Karpas-422 (cell line): ENCODE data around the gene IL31RA. TPM values are rescaled to one million over a fixed set of nuclear protein-coding genes. Genes with fewer than 3 reads are reported as not detected.

Source experiments
- DNase-seq: peaks from one replicate; pipeline ENCODE4 v3.0.0-alpha.2; 2015
- H2AFZ ChIP-seq: fragments of 200-600 bp; sonication (generic); 2 replicates; pipeline ENCODE4 v1.6.1; 2014; ENCODE audit warnings: antibody characterized with exemption, low read length, mixed read lengths
- H3K27ac ChIP-seq: fragments of 200-600 bp; sonication (generic); 2 replicates; pipeline ENCODE4 v1.5.1; 2014; ENCODE audit warnings: mild to moderate bottlenecking, low read length, moderate library complexity
- H3K27me3 ChIP-seq: fragments of 200-600 bp; sonication (generic); 2 replicates; pipeline ENCODE4 v1.6.1; 2014; ENCODE audit warnings: low read length, mixed read lengths
- H3K36me3 ChIP-seq: fragments of 200-600 bp; sonication (generic); 2 replicates; pipeline ENCODE4 v1.6.1; 2014; ENCODE audit warnings: low read length, mixed read lengths; ENCODE audit not compliant: insufficient read depth
- H3K4me1 ChIP-seq: fragments of 200-600 bp; sonication (generic); 2 replicates; pipeline ENCODE4 v1.6.1; 2014; ENCODE audit warnings: mild to moderate bottlenecking, low read length, mixed read lengths
- H3K4me2 ChIP-seq: fragments of 200-600 bp; sonication (generic); 2 replicates; pipeline ENCODE4 v1.6.1; 2014; ENCODE audit warnings: low read length, low read depth, mild to moderate bottlenecking; ENCODE audit not compliant: poor library complexity, severe bottlenecking
- H3K4me3 ChIP-seq: fragments of 200-600 bp; sonication (generic); 2 replicates; pipeline ENCODE4 v1.5.1; 2014; ENCODE audit warnings: mild to moderate bottlenecking, antibody characterized with exemption, low read length, mixed read lengths
- H3K79me2 ChIP-seq: fragments of 200-600 bp; sonication (generic); 2 replicates; pipeline ENCODE4 v1.6.1; 2014; ENCODE audit warnings: mild to moderate bottlenecking, low read length, mixed read lengths
- H3K9ac ChIP-seq: fragments of 200-600 bp; sonication (generic); 2 replicates; pipeline ENCODE4 v1.6.0; 2014; ENCODE audit warnings: low read length
- H3K9me2 ChIP-seq: fragments of 200-600 bp; sonication (generic), shearing (Covaris generic); replicated peaks from 2 replicates; pipeline ENCODE4 v1.6.0; 2014; ENCODE audit warnings: mild to moderate bottlenecking, low read length, moderate library complexity; ENCODE audit not compliant: insufficient read depth
- H3K9me3 ChIP-seq: fragments of 300-700, 200-600 bp; sonication (generic); 2 replicates; pipeline ENCODE4 v1.6.1; 2014; ENCODE audit warnings: low read length, mixed read lengths
- H4K20me1 ChIP-seq: fragments of 200-600 bp; sonication (generic); 2 replicates; pipeline ENCODE4 v1.6.1; 2014; ENCODE audit warnings: mild to moderate bottlenecking, antibody characterized with exemption, low read length, low read depth; ENCODE audit not compliant: insufficient read depth
- total RNA-seq: library from RNA; depleted of rRNA; stranded (reverse); fragments of >200 nt; shearing (Covaris generic); gene quantifications from 2 replicates; pipeline ENCODE4 v1.2.3, GENCODE V29; 2014; ENCODE audit warnings: low replicate concordance

IL31RA gene
- total RNA-seq, 1 experiment from 2014 or later: not detected

DNA sequence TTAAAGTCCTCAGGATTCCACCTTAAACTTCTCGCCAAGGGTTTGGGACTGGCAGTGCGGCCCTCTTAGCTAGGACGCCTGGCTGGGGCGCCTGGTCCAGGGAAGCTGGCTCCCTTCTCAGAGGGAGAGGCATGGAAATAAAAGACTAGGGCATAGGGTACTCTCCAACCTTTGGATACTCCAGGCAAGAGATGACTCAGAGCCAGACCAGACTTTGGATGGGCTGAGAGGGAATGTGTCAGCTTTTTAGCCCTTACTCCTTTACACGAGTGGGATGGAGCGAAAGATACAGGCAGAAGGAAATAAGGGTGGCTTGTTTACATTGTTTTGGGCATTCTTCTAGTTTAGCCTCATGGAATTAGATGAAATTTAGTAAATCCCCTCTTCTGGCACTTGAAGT is 48.2 kb downstream of the IL31RA start:
- no peaks in the 10 kb centered on the region for H3K27me3 ChIP-seq
- no peak overlapping the region for H2AFZ ChIP-seq
- no peak overlapping the region for H3K27ac ChIP-seq
- no peak overlapping the region for H3K4me3 ChIP-seq
- no peaks in the 10 kb centered on the region for H3K36me3 ChIP-seq
- no peaks in the 10 kb centered on the region for H3K9me2 ChIP-seq
- H3K79me2 ChIP-seq: no peaks in the 10 kb centered on the region
- H3K9ac ChIP-seq: no peak overlapping the region
- no peaks in the 10 kb centered on the region for H3K4me1 ChIP-seq
- DNase-seq: no peak
- H3K4me2 ChIP-seq: no peak overlapping the region
- no peaks in the 10 kb centered on the region for H3K9me3 ChIP-seq
- H4K20me1 ChIP-seq: no peaks in the 10 kb centered on the region

DNA sequence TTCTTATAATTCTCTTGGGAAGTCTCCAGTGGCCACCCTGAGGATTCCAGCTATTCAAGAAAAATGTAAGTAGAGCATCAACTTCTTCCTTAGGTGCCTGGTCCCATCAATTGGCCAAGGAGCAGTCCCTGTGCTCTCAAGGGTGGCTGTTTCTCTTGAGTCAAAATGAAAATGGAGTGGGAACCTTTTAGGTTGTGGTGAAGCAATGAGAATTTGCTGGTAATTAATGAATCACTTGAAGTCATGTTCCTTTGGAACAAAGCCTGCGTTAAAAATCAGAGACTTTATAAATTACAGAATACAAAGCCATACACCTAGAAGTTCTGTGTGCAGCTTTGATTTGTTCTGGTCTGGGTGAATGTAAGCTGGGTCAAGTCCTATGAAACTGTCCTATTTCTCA is 48.9 kb downstream of the IL31RA start:
- no peaks in the 10 kb centered on the region for H3K36me3 ChIP-seq
- H3K9ac ChIP-seq: no peak overlapping the region
- H3K4me2 ChIP-seq: no peak overlapping the region
- no peak overlapping the region for H3K27ac ChIP-seq
- no peak for DNase-seq
- H4K20me1 ChIP-seq: no peaks in the 10 kb centered on the region
- H3K27me3 ChIP-seq: no peaks in the 10 kb centered on the region
- H3K9me2 ChIP-seq: no peaks in the 10 kb centered on the region
- H2AFZ ChIP-seq: no peak overlapping the region
- H3K4me1 ChIP-seq: no peaks in the 10 kb centered on the region
- no peaks in the 10 kb centered on the region for H3K79me2 ChIP-seq
- no peak overlapping the region for H3K4me3 ChIP-seq
- H3K9me3 ChIP-seq: no peaks in the 10 kb centered on the region

DNA sequence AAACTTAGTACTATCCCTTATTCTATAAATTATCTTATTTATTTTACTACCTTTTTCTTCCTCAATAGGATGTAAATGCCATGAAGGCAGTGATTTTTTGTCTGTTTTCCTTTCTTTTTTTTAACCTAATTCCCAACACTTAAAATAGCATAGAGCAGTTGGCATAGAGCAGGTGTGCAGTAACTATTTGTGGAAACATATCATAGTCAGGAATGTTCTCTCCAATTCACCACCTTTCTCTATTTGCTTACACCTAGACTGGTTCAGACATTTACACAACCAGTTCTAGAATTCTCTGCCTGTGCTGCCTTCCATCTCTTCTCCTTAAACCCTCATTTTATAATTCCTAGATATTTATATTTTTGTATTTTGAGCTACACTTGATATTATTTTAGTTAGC is 49.6 kb downstream of the IL31RA start:
- H2AFZ ChIP-seq: no peak overlapping the region
- no peak for DNase-seq
- no peaks in the 10 kb centered on the region for H3K36me3 ChIP-seq
- no peaks in the 10 kb centered on the region for H3K9me3 ChIP-seq
- no peak overlapping the region for H3K4me2 ChIP-seq
- H3K4me1 ChIP-seq: no peaks in the 10 kb centered on the region
- no peaks in the 10 kb centered on the region for H3K9me2 ChIP-seq
- no peak overlapping the region for H3K4me3 ChIP-seq
- H3K27me3 ChIP-seq: no peaks in the 10 kb centered on the region
- no peak overlapping the region for H3K9ac ChIP-seq
- no peaks in the 10 kb centered on the region for H4K20me1 ChIP-seq
- H3K27ac ChIP-seq: no peak overlapping the region
- H3K79me2 ChIP-seq: no peaks in the 10 kb centered on the region

DNA sequence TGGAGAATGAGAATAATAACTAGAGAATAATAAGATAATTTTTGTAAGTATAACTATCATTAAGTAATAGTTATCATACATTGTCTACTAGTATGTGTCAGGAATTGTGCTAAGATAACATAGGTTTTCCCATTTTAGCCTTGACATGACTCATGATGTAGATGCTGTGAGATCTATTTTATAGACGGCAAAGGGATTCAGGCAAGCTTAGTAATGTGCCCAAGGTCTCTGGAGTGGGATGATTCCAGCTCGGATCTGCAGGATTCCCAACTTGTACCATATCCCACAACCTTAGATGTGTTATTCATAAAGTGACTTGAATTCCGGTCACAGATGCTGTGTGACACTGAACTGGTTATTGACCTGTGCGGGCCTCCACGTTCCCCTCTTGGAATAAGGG is 51.5 kb downstream of the IL31RA start:
- Histone ChIP-seq H3K9ac (no peak overlapping the region), H3K4me2 (no peak overlapping the region), H3K36me3 (no peaks in the 10 kb centered on the region), H2AFZ (no peak overlapping the region), H3K4me1 (no peaks in the 10 kb centered on the region), H3K79me2 (no peaks in the 10 kb centered on the region), H3K27me3 (no peaks in the 10 kb centered on the region), H4K20me1 (no peaks in the 10 kb centered on the region), H3K9me3 (no peaks in the 10 kb centered on the region), H3K27ac (no peak overlapping the region), H3K4me3 (no peak overlapping the region), H3K9me2 (no peaks in the 10 kb centered on the region)
- DNase-seq: no peak

DNA sequence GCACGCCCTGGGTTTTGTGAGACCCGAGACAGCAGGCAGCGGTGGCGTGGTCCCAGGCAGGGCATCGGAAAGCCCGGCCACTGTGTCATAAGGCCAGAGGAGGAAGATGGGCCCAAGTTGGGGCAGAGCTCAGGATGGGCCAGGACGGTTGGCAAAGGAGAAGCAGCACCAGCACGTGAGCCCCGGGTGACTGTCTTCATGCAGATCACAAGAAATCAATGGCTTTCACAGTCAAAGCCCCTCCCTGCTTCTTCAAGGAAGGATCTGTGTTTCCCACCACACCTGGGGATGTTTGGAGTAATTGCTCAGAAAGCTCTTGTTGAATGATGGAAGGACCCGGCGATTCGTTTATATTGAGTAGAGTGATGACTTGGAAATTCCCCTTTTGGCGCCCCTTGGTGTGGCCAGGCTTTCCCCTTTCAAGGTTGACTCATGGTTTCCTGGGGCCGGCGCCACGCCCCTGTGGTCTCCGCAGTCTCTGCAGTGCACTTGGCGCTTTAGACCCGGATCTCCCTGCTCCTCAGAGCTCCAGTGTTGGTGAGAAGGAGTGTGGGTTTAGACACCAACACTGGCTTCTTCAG is 52.1 kb downstream of the IL31RA start:
- Histone ChIP-seq H3K4me2 (no peak overlapping the region), H3K36me3 (no peaks in the 10 kb centered on the region), H3K9me2 (no peaks in the 10 kb centered on the region), H3K27ac (no peak overlapping the region), H3K9me3 (no peaks in the 10 kb centered on the region), H3K4me1 (no peaks in the 10 kb centered on the region), H3K9ac (no peak overlapping the region), H2AFZ (no peak overlapping the region), H3K4me3 (no peak overlapping the region), H3K27me3 (no peaks in the 10 kb centered on the region), H3K79me2 (no peaks in the 10 kb centered on the region), H4K20me1 (no peaks in the 10 kb centered on the region)
- no peak for DNase-seq

DNA sequence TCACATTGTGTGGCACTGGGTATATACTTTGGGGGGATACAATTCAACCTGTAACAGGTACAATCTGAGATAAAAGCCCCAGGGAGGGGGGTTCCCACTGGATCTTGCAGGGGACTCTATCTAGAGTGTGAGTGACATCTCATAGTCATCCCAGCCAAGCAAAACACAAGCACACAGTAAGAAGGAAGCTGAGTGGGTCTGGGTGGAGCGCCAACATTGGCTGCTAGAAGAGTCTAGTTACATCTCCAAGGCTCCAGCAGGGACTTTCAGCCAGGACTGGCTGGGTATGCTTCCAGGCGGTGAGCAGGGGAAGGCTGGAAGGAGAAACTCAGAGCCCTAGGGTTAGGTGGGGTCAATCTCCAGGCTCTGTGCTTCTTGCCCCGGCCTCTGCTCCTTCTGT is 53.0 kb downstream of the IL31RA start:
- Histone ChIP-seq H3K4me2 (no peak overlapping the region), H3K36me3 (no peaks in the 10 kb centered on the region), H3K27ac (no peak overlapping the region), H4K20me1 (no peaks in the 10 kb centered on the region), H3K9me2 (no peaks in the 10 kb centered on the region), H3K79me2 (no peaks in the 10 kb centered on the region), H3K4me3 (no peak overlapping the region), H3K4me1 (no peaks in the 10 kb centered on the region), H3K27me3 (no peaks in the 10 kb centered on the region), H2AFZ (no peak overlapping the region), H3K9ac (no peak overlapping the region), H3K9me3 (no peaks in the 10 kb centered on the region)
- DNase-seq: no peak

DNA sequence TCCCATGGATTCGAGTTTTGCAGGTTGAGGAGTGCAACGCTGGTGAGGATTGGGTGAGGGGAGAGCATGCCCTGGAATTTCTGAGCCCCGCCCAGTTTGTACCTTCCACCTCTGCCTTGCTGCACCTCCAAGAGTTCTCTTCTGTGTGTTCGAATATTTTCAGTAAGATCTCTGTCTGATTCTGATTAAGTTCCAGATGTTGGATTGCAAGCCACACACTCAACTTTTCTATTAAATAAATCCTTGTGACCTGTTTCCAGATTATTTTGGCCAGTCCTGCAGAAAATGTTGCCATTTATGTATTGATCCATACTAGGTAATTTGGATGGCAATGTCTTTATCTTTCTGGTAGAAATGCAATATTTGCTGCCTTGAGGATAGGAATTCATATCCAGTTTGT is 54.1 kb downstream of the IL31RA start:
- H3K27me3 ChIP-seq: no peaks in the 10 kb centered on the region
- no peaks in the 10 kb centered on the region for H3K9me3 ChIP-seq
- no peak overlapping the region for H3K4me3 ChIP-seq
- H2AFZ ChIP-seq: no peak overlapping the region
- H3K36me3 ChIP-seq: no peaks in the 10 kb centered on the region
- H3K4me1 ChIP-seq: no peaks in the 10 kb centered on the region
- H3K9me2 ChIP-seq: no peaks in the 10 kb centered on the region
- H3K27ac ChIP-seq: no peak overlapping the region
- H3K9ac ChIP-seq: no peak overlapping the region
- no peaks in the 10 kb centered on the region for H3K79me2 ChIP-seq
- DNase-seq: no peak
- no peaks in the 10 kb centered on the region for H4K20me1 ChIP-seq
- no peak overlapping the region for H3K4me2 ChIP-seq

DNA sequence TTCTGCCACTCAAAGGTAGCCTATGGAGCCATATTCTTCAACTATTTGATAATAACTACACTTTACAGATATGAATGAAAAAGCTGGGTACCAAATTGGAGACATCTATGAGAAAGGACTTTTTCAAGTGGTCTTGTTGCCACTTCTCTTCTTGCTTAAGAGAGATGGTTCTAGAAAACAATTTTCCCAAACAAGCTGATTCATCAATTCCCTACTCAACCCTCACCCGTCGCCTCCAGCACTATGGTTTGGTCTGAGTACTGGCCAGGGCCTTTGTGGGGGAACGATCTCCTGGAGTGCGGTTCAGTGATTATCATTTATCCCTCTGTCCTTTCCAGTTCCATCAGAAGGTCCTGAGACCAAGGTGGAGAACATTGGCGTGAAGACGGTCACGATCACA is 56.8 kb downstream of the IL31RA start:
- DNase-seq: no peak
- H3K36me3 ChIP-seq: no peaks in the 10 kb centered on the region

DNA sequence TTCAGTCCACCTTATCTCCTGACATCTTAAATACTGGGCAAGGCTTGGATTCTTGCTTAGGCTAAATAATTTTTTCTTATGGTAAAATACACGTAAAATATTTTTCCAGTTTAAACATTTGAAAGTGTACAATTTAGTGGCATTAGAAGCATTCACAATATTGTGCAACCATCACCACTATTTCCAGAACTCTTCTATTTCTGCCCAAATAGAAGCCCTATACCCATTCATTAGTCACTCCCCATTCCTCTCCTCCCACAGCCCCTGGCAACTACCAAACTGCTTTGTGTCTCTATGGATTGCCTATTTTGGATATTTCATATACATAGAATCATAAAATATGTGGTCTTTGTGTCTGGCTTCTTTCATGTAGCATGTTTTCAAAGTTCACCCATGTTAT is 57.6 kb downstream of the IL31RA start:
- no peak overlapping the region for H3K4me3 ChIP-seq
- H3K9me3 ChIP-seq: no peaks in the 10 kb centered on the region
- no peak overlapping the region for H2AFZ ChIP-seq
- peak; percentile 27 for DNase-seq
- no peaks in the 10 kb centered on the region for H4K20me1 ChIP-seq
- H3K27me3 ChIP-seq: no peaks in the 10 kb centered on the region
- H3K4me2 ChIP-seq: no peak overlapping the region
- no peak overlapping the region for H3K27ac ChIP-seq
- H3K4me1 ChIP-seq: no peaks in the 10 kb centered on the region
- no peaks in the 10 kb centered on the region for H3K9me2 ChIP-seq
- no peaks in the 10 kb centered on the region for H3K36me3 ChIP-seq
- H3K79me2 ChIP-seq: no peaks in the 10 kb centered on the region
- H3K9ac ChIP-seq: no peak overlapping the region

More for the DNA sequence above, 56.8 kb downstream of the IL31RA start:
- Histone ChIP-seq H3K4me2 (no peak overlapping the region), H3K27ac (no peak overlapping the region), H3K9ac (no peak overlapping the region), H3K4me1 (no peaks in the 10 kb centered on the region), H3K27me3 (no peaks in the 10 kb centered on the region), H4K20me1 (no peaks in the 10 kb centered on the region), H3K79me2 (no peaks in the 10 kb centered on the region), H3K4me3 (no peak overlapping the region), H3K9me2 (no peaks in the 10 kb centered on the region), H3K9me3 (no peaks in the 10 kb centered on the region), H2AFZ (no peak overlapping the region)
